PC-9 (cell line): Measurements from ENCODE around the gene TMPRSS2.

Source experiments
- CTCF ChIP-seq: fragments of 200-600 bp; sonication (generic); conservative IDR thresholded peaks from 2 replicates; pipeline ENCODE4 v1.6.1; 2017; ENCODE audit warnings: mixed run types, antibody characterized with exemption, mild to moderate bottlenecking, moderate library complexity
- EZH2 ChIP-seq: fragments of 200-600 bp; sonication (generic); IDR thresholded peaks from 2 replicates; pipeline ENCODE4 v1.8.0; 2017; ENCODE audit warnings: antibody characterized with exemption, low read depth

- TF ChIP-seq CTCF (no peak), EZH2 (no peak)
Observed at GRCh38 chr21:41480086-41480690, 27.8 kb downstream of the TMPRSS2 start.
